ENCODE results near the gene PTPRO.

GRCh38 chr12:15563663-15564062 is 241.4 kb downstream of the PTPRO start:
- TF ChIP-seq, protein P1, sequence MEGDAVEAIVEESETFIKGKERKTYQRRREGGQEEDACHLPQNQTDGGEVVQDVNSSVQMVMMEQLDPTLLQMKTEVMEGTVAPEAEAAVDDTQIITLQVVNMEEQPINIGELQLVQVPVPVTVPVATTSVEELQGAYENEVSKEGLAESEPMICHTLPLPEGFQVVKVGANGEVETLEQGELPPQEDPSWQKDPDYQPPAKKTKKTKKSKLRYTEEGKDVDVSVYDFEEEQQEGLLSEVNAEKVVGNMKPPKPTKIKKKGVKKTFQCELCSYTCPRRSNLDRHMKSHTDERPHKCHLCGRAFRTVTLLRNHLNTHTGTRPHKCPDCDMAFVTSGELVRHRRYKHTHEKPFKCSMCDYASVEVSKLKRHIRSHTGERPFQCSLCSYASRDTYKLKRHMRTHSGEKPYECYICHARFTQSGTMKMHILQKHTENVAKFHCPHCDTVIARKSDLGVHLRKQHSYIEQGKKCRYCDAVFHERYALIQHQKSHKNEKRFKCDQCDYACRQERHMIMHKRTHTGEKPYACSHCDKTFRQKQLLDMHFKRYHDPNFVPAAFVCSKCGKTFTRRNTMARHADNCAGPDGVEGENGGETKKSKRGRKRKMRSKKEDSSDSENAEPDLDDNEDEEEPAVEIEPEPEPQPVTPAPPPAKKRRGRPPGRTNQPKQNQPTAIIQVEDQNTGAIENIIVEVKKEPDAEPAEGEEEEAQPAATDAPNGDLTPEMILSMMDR (IDR thresholded peaks at IDR 0.05), result no peak
- no peak for TF ChIP-seq POLR2AphosphoS5 (IDR thresholded peaks at IDR 0.05)

Measured in esophagus muscularis mucosa (tissue), 3 donors.